Skeletal muscle tissue (tissue), 4 donors: ENCODE results near the gene IBA57. TPM values are rescaled to one million over a fixed set of nuclear protein-coding genes. Genes with fewer than 3 reads are reported as not detected.
A peak's percentile ranks its signal among the peaks of the same experiment; 100 is the strongest.

Experiments used
- H3K27ac ChIP-seq: one replicate; pipeline ENCODE4 v1.7.0; 2013; ENCODE audit warnings: mild to moderate bottlenecking, low read depth, low read length, inconsistent platforms
- H3K27me3 ChIP-seq, 3 donors: one replicate each; pipeline ENCODE4 v1.7.0; 2013; ENCODE audit warnings: low read length in 3 of 3; ENCODE audit not compliant: control insufficient read depth in 3 of 3, insufficient read depth in 3 of 3
- H3K36me3 ChIP-seq, 3 donors: one replicate each; pipeline ENCODE4 v1.7.0; 2013; ENCODE audit warnings: low read length in 3 of 3; ENCODE audit not compliant: control insufficient read depth in 3 of 3, insufficient read depth in 3 of 3
- H3K4me1 ChIP-seq, 3 donors: one replicate each; pipeline ENCODE4 v1.7.0; 2013; ENCODE audit warnings: low read length in 3 of 3, mild to moderate bottlenecking in 3 of 3; ENCODE audit not compliant: control insufficient read depth in 3 of 3, insufficient read depth in 3 of 3
- H3K4me3 ChIP-seq, 3 donors: one replicate each; pipeline ENCODE4 v1.7.0; 2013; ENCODE audit warnings: low read length in 3 of 3
- H3K9ac ChIP-seq, 3 donors: one replicate each; pipeline ENCODE4 v1.7.0; 2013; ENCODE audit warnings: low read length in 3 of 3, mild to moderate bottlenecking in 3 of 3, moderate library complexity in 2 of 3, low read depth in 1 of 3
- H3K9me3 ChIP-seq, 3 donors: one replicate each; pipeline ENCODE4 v1.7.0; 2013; ENCODE audit warnings: low read length in 3 of 3; ENCODE audit not compliant: control insufficient read depth in 3 of 3
- total RNA-seq: library from RNA; depleted of rRNA; stranded (reverse); fragments of >200 nt; gene quantifications from one replicate; pipeline ENCODE4 v1.2.3, GENCODE V29; 2014
- donor health status: Osteomylitis.

The IBA57 gene
- total RNA-seq, 1 donor from 2014 or later: 3.1 TPM

GRCh38 chr1:228149406-228150119, 16.0 kb upstream of the IBA57 start, which contains the start of gene GJC2:
GJC2 (plus strand) TSS chr1:228149930; CDS start chr1:228157759, 7,829 bp downstream.
- H3K27ac ChIP-seq: peak within 1 kb of the TSS; percentile 54
- H3K4me3 ChIP-seq: peak within 1 kb of the TSS in 1 of 3 donors; percentile 35
- H3K27me3 ChIP-seq: no peaks in the 10 kb centered on the region
- peaks cover 19 to 36% (median 29%) of the 10 kb centered on the region in 3 donors for H3K4me1 ChIP-seq
- H3K9ac ChIP-seq: peak within 1 kb of the TSS in 2 of 3 donors; percentile 45 to 62
- peaks cover 20 to 29% (median 23%) of the 10 kb centered on the region in 3 donors for H3K36me3 ChIP-seq
- no peaks in the 10 kb centered on the region for H3K9me3 ChIP-seq

GRCh38 chr1:228150120-228150460, 15.5 kb upstream of the IBA57 start:
- H3K9ac ChIP-seq: peak overlapping the region in 2 of 3 donors; percentile 34 to 62
- peaks cover 19 to 34% (median 29%) of the 10 kb centered on the region in 3 donors for H3K4me1 ChIP-seq

GRCh38 chr1:228150461-228151179, 15.0 kb upstream of the IBA57 start:
- Histone ChIP-seq H3K4me1 (peaks cover 19 to 31% (median 29%) of the 10 kb centered on the region in 3 donors), H3K9me3 (no peaks in the 10 kb centered on the region), H3K9ac (peak overlapping the region; percentile 20 to 62 (median 34)), H3K36me3 (peaks cover 17 to 26% (median 20%) of the 10 kb centered on the region in 3 donors), H3K4me3 (no peak overlapping the region), H3K27me3 (no peaks in the 10 kb centered on the region), H3K27ac (peak overlapping the region; percentile 47)

More at GRCh38 chr1:228150120-228150460, 15.5 kb upstream of the IBA57 start:
- Histone ChIP-seq H3K36me3 (peaks cover 20 to 29% (median 23%) of the 10 kb centered on the region in 3 donors), H3K4me3 (peak overlapping the region in 1 of 3 donors; percentile 35), H3K9me3 (no peaks in the 10 kb centered on the region), H3K27ac (peak overlapping the region; percentile 47), H3K27me3 (no peaks in the 10 kb centered on the region)

GRCh38 chr1:228151180-228151925, 14.3 kb upstream of the IBA57 start:
- Histone ChIP-seq H3K27ac (peak overlapping the region; percentile 47), H3K9me3 (no peaks in the 10 kb centered on the region), H3K9ac (peak overlapping the region; percentile 20 to 62 (median 34)), H3K4me1 (peaks cover 19 to 31% (median 29%) of the 10 kb centered on the region in 3 donors), H3K4me3 (no peak overlapping the region), H3K36me3 (peaks cover 13 to 21% (median 15%) of the 10 kb centered on the region in 3 donors), H3K27me3 (peaks cover 0 to 6% (median 0%) of the 10 kb centered on the region in 3 donors)

GRCh38 chr1:228152097-228152917, 13.3 kb upstream of the IBA57 start:
- H3K4me3 ChIP-seq: no peak overlapping the region
- H3K4me1 ChIP-seq: peaks cover 19 to 31% (median 29%) of the 10 kb centered on the region in 3 donors
- no peak overlapping the region for H3K9ac ChIP-seq
- peaks cover 3 to 8% (median 6%) of the 10 kb centered on the region in 3 donors for H3K27me3 ChIP-seq
- H3K9me3 ChIP-seq: no peaks in the 10 kb centered on the region
- peaks cover 4 to 12% (median 6%) of the 10 kb centered on the region in 3 donors for H3K36me3 ChIP-seq
- no peak overlapping the region for H3K27ac ChIP-seq

GRCh38 chr1:228152918-228153258, 12.7 kb upstream of the IBA57 start:
- Histone ChIP-seq H3K9me3 (no peaks in the 10 kb centered on the region), H3K27me3 (peaks cover 8 to 12% (median 10%) of the 10 kb centered on the region in 3 donors), H3K36me3 (peaks cover 0 to 7% (median 3%) of the 10 kb centered on the region in 3 donors), H3K27ac (no peak overlapping the region), H3K9ac (no peak overlapping the region), H3K4me1 (peaks cover 19 to 31% (median 29%) of the 10 kb centered on the region in 3 donors), H3K4me3 (no peak overlapping the region)

- H3K4me1 ChIP-seq: peaks cover 16 to 25% (median 22%) of the 10 kb centered on the region in 3 donors
- no peaks in the 10 kb centered on the region for H3K9me3 ChIP-seq
- no peak overlapping the region for H3K27ac ChIP-seq
- H3K4me3 ChIP-seq: no peak overlapping the region
- H3K27me3 ChIP-seq: peaks cover 16 to 20% (median 19%) of the 10 kb centered on the region in 3 donors
- H3K36me3 ChIP-seq: no peaks in the 10 kb centered on the region
- H3K9ac ChIP-seq: no peak overlapping the region
Measured at GRCh38 chr1:228154021-228154669, 11.5 kb upstream of the IBA57 start.

- no peaks in the 10 kb centered on the region for H3K9me3 ChIP-seq
- peaks cover 13 to 22% (median 18%) of the 10 kb centered on the region in 3 donors for H3K4me1 ChIP-seq
- H3K27me3 ChIP-seq: peaks cover 23 to 25% (median 23%) of the 10 kb centered on the region in 3 donors
- H3K27ac ChIP-seq: no peak overlapping the region
- H3K9ac ChIP-seq: no peak overlapping the region
- H3K36me3 ChIP-seq: no peaks in the 10 kb centered on the region
- no peak overlapping the region for H3K4me3 ChIP-seq
Measured at GRCh38 chr1:228154670-228155571, 10.7 kb upstream of the IBA57 start.
